Left lung (tissue), 10 donors: Measurements from ENCODE around the gene ASGR2. TPM values are rescaled to one million over a fixed set of nuclear protein-coding genes. Genes with fewer than 3 reads are reported as not detected.

Experiments
- ATAC-seq: fragments of 200-7000 bp; cut with Tn5 transposase; one replicate; pipeline ENCODE4 v1.9.1; 2020; ENCODE audit warnings: moderate library complexity
- DNase-seq, 4 donors: peaks; one replicate each; pipeline ENCODE4 v3.0.0-alpha.2; 2013 to 2020
- H3K27ac ChIP-seq, 2 donors: fragments of 200-600 bp; sonication (generic) in 1 of 2; one replicate each; pipeline versions ENCODE4 v1.5.0 to v1.8.0; 2020 to 2021
- H3K27me3 ChIP-seq, 2 donors: fragments of 200-600 bp; sonication (generic) in 1 of 2; one replicate each; pipeline versions ENCODE4 v1.5.0 to v1.8.0; 2020 to 2021
- H3K36me3 ChIP-seq, 2 donors: fragments of 200-600 bp; sonication (generic) in 1 of 2; one replicate each; pipeline versions ENCODE4 v1.5.0 to v1.8.0; 2020 to 2021
- H3K4me1 ChIP-seq, 2 donors: fragments of 200-600 bp; one replicate each; pipeline ENCODE4 v1.8.0; 2021
- H3K4me3 ChIP-seq, 2 donors: fragments of 200-600 bp; sonication (generic) in 1 of 2; one replicate each; pipeline versions ENCODE4 v1.5.0 to v1.8.0; 2020 to 2021; ENCODE audit warnings: mild to moderate bottlenecking in 1 of 2
- H3K9me3 ChIP-seq, 2 donors: fragments of 200-600 bp; sonication (generic) in 1 of 2; one replicate each; pipeline versions ENCODE4 v1.5.0 to v1.8.0; 2020 to 2021
- intact Hi-C, 2 donors: fragments of 100-400 bp; cut with DNase I; formaldehyde crosslinking; loops; one replicate each; pipeline versions ENCODE4 v1.11.2 to v1.14.2; 2022
- polyA plus RNA-seq, 6 donors: library from polyadenylated mRNA; unstranded; fragments of 120-200 nt; gene quantifications; one replicate each; pipeline ENCODE4 v1.2.1, GENCODE V29; 2013; ENCODE audit not compliant: insufficient read length in 6 of 6
- total RNA-seq, 2 donors: library from RNA; stranded (reverse); fragmentation: NEBNext Ultra II Directional; extraction: Animal tissue kit (Norgen Biotek cat#: 25700); gene quantifications; one replicate each; pipeline ENCODE4 v1.2.1, GENCODE V29; 2021
- TF ChIP-seq, protein P1 (sequence below), 2 donors: fragments of 200-600 bp; sonication (generic) in 1 of 2; IDR thresholded peaks; one replicate each; pipeline versions ENCODE4 v1.5.0 to v1.8.0; 2021; ENCODE audit warnings: antibody characterized with exemption in 2 of 2
- donor health status: DM: no; HTN: yes; CAD: no.
- donor health status: DM: no; HTN: no; CAD: no.

Gene ASGR2
- total and polyA plus RNA-seq, 8 donors = 0.34 to 2.7 (median 0.62) TPM

- intact Hi-C loops = no loop called here
These were observed 3.9 kb downstream of the ASGR2 start for GRCh38 chr17:7110617-7111306.

DNA sequence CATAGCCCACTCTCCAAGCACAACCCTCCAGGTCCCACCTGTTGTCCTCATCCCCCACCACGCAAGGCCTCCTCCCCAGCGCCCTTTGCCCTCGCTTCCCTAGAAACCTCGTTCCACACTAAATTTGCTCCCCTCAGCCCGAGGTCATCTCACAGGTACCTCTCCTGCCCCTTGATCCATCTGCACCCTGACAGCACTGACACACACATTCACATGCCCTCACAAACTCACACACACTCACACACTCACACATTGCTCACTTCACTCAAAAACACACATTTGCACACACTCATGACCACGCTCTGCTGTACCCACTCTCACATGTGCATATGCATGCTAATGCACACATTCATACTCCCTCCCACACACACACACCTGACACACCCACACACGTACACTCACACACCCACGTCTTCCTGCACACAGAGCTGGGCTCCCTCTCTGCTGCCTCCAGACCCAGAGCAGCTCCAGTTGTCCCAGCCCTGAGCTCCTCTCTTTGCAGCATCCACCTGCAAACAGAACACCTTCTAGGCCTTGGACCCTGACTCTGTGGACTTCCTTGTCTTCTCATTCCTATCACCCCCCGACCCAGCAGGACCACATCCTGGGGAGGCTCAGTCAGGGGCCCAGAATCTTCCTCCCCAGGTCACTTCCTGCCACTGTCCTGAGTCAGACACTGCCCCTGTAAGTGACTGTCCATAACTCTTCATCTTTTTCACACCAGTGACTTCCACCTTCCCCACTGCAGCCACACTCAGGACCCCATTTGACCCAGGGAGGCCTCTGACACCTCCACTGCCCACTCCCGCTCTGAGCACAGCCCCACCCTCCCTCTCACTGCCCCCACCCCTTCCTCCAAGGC lies 4.9 kb downstream of the ASGR2 start:
- intact Hi-C loops = no loop called here

More at GRCh38 chr17:7110617-7111306, 3.9 kb downstream of the ASGR2 start:
- ATAC-seq (no peak), DNase-seq (no peak)
- Histone ChIP-seq H3K27me3 (peaks cover 0 to 9% of the 10 kb centered on the region in 2 donors), H3K9me3 (no peaks in the 10 kb centered on the region), H3K4me1 (peaks cover 0 to 19% of the 10 kb centered on the region in 2 donors), H3K4me3 (no peak overlapping the region), H3K27ac (no peak overlapping the region), H3K36me3 (no peaks in the 10 kb centered on the region)
- TF ChIP-seq, protein P1, sequence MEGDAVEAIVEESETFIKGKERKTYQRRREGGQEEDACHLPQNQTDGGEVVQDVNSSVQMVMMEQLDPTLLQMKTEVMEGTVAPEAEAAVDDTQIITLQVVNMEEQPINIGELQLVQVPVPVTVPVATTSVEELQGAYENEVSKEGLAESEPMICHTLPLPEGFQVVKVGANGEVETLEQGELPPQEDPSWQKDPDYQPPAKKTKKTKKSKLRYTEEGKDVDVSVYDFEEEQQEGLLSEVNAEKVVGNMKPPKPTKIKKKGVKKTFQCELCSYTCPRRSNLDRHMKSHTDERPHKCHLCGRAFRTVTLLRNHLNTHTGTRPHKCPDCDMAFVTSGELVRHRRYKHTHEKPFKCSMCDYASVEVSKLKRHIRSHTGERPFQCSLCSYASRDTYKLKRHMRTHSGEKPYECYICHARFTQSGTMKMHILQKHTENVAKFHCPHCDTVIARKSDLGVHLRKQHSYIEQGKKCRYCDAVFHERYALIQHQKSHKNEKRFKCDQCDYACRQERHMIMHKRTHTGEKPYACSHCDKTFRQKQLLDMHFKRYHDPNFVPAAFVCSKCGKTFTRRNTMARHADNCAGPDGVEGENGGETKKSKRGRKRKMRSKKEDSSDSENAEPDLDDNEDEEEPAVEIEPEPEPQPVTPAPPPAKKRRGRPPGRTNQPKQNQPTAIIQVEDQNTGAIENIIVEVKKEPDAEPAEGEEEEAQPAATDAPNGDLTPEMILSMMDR (IDR thresholded peaks at IDR 0.05) = no peak

GRCh38 chr17:7108981-7109380 lies 5.6 kb downstream of the ASGR2 start:
- intact Hi-C loops = no loop called here
- Histone ChIP-seq H3K4me3 (no peak overlapping the region), H3K36me3 (no peaks in the 10 kb centered on the region), H3K27me3 (peaks cover 0 to 10% of the 10 kb centered on the region in 2 donors), H3K4me1 (peaks cover 0 to 3% of the 10 kb centered on the region in 2 donors), H3K9me3 (no peaks in the 10 kb centered on the region), H3K27ac (no peak overlapping the region)
- no peak for DNase-seq
- no peak for ATAC-seq
- TF ChIP-seq, protein P1 (IDR thresholded peaks at IDR 0.05) = no peak

More for the DNA sequence above, 4.9 kb downstream of the ASGR2 start:
- no peak for DNase-seq
- Histone ChIP-seq H3K27me3 (peaks cover 0 to 7% of the 10 kb centered on the region in 2 donors), H3K27ac (no peak overlapping the region), H3K4me3 (no peak overlapping the region), H3K9me3 (no peaks in the 10 kb centered on the region), H3K4me1 (peaks cover 0 to 8% of the 10 kb centered on the region in 2 donors), H3K36me3 (no peaks in the 10 kb centered on the region)
- TF ChIP-seq, protein P1 (IDR thresholded peaks at IDR 0.05) = no peak
- ATAC-seq = no peak

DNA sequence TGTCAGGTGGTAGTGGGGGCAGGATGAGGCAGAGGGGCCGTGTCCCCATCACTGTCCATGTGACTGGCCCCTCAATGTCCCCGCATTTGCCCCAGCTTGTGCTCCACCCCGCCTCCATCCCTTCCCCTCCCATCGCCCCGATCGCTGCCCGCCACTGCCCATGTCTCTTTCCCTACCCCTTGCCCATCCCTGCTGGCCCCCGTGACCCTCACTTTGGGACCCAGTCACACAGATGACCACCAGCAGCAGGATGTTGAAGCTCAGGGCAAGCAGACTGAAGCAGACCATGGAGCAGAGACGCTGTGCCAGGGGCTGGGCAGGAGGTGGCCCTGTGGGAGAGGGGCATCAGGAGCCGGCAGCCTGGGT lies 6.1 kb downstream of the ASGR2 start:
- intact Hi-C loops = no loop called here
- TF ChIP-seq, protein P1 (IDR thresholded peaks at IDR 0.05) = no peak

More for the DNA sequence above, 6.1 kb downstream of the ASGR2 start:
- H3K27ac ChIP-seq = no peak overlapping the region
- no peaks in the 10 kb centered on the region for H3K36me3 ChIP-seq
- H3K4me1 ChIP-seq = peaks cover 0 to 3% of the 10 kb centered on the region in 2 donors
- H3K9me3 ChIP-seq = no peaks in the 10 kb centered on the region
- ATAC-seq (no peak), DNase-seq (no peak)
- no peak overlapping the region for H3K4me3 ChIP-seq
- peaks cover 0 to 12% of the 10 kb centered on the region in 2 donors for H3K27me3 ChIP-seq
